Karpas-422 (cell line): Measurements from ENCODE around the gene ITPA. TPM values are rescaled to one million over a fixed set of nuclear protein-coding genes. Genes with fewer than 3 reads are reported as not detected.

Experiments used
- DNase-seq: peaks from one replicate; pipeline ENCODE4 v3.0.0-alpha.2; 2015
- H2AFZ ChIP-seq: fragments of 200-600 bp; sonication (generic); 2 replicates; pipeline ENCODE4 v1.6.1; 2014; ENCODE audit warnings: antibody characterized with exemption, low read length, mixed read lengths
- H3K27ac ChIP-seq: fragments of 200-600 bp; sonication (generic); 2 replicates; pipeline ENCODE4 v1.5.1; 2014; ENCODE audit warnings: mild to moderate bottlenecking, low read length, moderate library complexity
- H3K27me3 ChIP-seq: fragments of 200-600 bp; sonication (generic); 2 replicates; pipeline ENCODE4 v1.6.1; 2014; ENCODE audit warnings: low read length, mixed read lengths
- H3K36me3 ChIP-seq: fragments of 200-600 bp; sonication (generic); 2 replicates; pipeline ENCODE4 v1.6.1; 2014; ENCODE audit warnings: low read length, mixed read lengths; ENCODE audit not compliant: insufficient read depth
- H3K4me1 ChIP-seq: fragments of 200-600 bp; sonication (generic); 2 replicates; pipeline ENCODE4 v1.6.1; 2014; ENCODE audit warnings: mild to moderate bottlenecking, low read length, mixed read lengths
- H3K4me2 ChIP-seq: fragments of 200-600 bp; sonication (generic); 2 replicates; pipeline ENCODE4 v1.6.1; 2014; ENCODE audit warnings: low read length, low read depth, mild to moderate bottlenecking; ENCODE audit not compliant: poor library complexity, severe bottlenecking
- H3K4me3 ChIP-seq: fragments of 200-600 bp; sonication (generic); 2 replicates; pipeline ENCODE4 v1.5.1; 2014; ENCODE audit warnings: mild to moderate bottlenecking, antibody characterized with exemption, low read length, mixed read lengths
- H3K79me2 ChIP-seq: fragments of 200-600 bp; sonication (generic); 2 replicates; pipeline ENCODE4 v1.6.1; 2014; ENCODE audit warnings: mild to moderate bottlenecking, low read length, mixed read lengths
- H3K9ac ChIP-seq: fragments of 200-600 bp; sonication (generic); 2 replicates; pipeline ENCODE4 v1.6.0; 2014; ENCODE audit warnings: low read length
- H3K9me2 ChIP-seq: fragments of 200-600 bp; sonication (generic), shearing (Covaris generic); replicated peaks from 2 replicates; pipeline ENCODE4 v1.6.0; 2014; ENCODE audit warnings: mild to moderate bottlenecking, low read length, moderate library complexity; ENCODE audit not compliant: insufficient read depth
- H3K9me3 ChIP-seq: fragments of 300-700, 200-600 bp; sonication (generic); 2 replicates; pipeline ENCODE4 v1.6.1; 2014; ENCODE audit warnings: low read length, mixed read lengths
- H4K20me1 ChIP-seq: fragments of 200-600 bp; sonication (generic); 2 replicates; pipeline ENCODE4 v1.6.1; 2014; ENCODE audit warnings: mild to moderate bottlenecking, antibody characterized with exemption, low read length, low read depth; ENCODE audit not compliant: insufficient read depth
- total RNA-seq: library from RNA; depleted of rRNA; stranded (reverse); fragments of >200 nt; shearing (Covaris generic); gene quantifications from 2 replicates; pipeline ENCODE4 v1.2.3, GENCODE V29; 2014; ENCODE audit warnings: low replicate concordance

ITPA gene
- total RNA-seq, 1 experiment from 2014 or later: 76.9 TPM

DNA sequence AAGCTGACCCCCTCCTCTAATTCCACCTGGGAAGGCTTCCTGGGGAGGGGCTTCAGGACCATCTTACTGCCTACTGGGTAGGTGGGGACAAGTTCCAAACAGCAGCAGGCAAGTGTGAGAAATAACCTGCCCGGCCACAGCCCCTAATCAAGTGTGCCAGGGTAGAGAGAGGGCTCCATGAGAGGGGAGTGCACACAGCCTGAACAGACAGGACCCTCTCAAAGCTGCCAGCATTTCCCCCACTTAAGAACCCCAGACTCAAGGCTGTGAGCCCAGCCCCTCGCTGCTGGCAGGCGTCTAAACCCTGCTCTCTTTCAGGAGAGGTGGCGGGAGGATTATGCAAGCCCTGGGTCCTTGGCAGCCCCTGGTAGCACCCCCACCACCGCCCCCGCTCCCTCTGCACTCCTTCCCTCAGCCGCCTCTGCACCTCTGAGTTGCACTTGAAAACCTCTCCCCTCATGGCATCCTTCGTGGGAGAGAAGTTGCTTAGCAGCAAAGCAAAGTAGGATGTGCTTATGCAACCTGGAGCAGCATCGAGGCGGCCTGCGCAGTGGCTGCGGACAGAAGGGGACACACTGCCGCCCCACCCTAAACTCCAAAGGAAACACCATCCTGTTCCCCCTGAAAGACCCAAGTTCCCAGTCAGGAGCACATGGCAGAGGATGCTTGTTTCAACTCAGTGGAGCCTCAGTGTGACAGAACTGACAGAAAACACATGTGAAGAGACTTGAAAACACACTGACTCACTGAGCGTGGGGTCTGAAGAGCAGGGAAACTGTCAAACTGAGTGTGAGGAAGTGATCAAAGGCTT lies 15.3 kb upstream of the ITPA start:
- no peak overlapping the region for H3K4me2 ChIP-seq
- H3K9me3 ChIP-seq: no peaks in the 10 kb centered on the region
- H2AFZ ChIP-seq: no peak overlapping the region
- H3K36me3 ChIP-seq: peaks cover 4% of the 10 kb centered on the region
- H3K9ac ChIP-seq: no peak overlapping the region
- H3K27ac ChIP-seq: no peak overlapping the region
- H3K4me1 ChIP-seq: no peaks in the 10 kb centered on the region
- DNase-seq: no peak
- no peak overlapping the region for H3K4me3 ChIP-seq
- no peaks in the 10 kb centered on the region for H3K79me2 ChIP-seq
- H3K9me2 ChIP-seq: no peaks in the 10 kb centered on the region
- no peaks in the 10 kb centered on the region for H3K27me3 ChIP-seq
- H4K20me1 ChIP-seq: no peaks in the 10 kb centered on the region

DNA sequence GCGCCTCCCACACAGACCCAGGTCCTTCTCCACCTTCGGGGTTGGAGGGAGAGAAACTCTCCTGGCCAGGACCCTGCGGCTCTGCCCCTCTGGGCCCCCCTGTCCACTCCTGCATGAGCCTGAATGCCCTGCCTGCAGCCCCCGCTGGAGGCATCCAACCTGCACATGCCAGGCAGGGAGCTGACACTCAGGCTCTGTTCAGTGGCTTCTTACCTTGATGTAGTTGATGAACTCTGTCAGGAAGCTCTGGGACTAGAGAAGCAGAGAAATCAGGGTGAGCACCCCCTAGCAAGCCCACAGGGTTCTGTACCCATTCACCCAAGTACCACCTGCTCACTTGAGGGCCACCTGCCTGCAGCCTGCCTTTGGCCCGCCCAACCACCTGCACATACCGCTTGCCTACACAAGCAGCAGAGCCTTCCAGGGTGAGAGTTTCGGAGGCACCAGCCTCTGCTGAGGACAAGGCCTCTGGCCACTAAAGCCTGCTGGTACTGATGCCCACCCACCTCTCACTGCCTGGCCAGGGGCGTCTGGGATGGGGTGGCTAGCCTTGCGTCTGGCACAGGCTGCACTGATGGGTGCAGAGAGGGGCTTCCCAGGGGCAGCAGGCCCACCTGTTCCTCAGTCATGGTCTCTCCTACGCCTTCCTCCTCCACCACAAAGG lies 14.5 kb upstream of the ITPA start:
- Histone ChIP-seq H3K27ac (no peak overlapping the region), H3K9me3 (no peaks in the 10 kb centered on the region), H3K4me3 (no peak overlapping the region), H3K79me2 (0 out of 2 replicates have a peak, but pooled peaks cover 3% of the 10 kb centered on the region), H3K9ac (no peak overlapping the region), H3K36me3 (peaks cover 11% of the 10 kb centered on the region), H3K4me1 (no peaks in the 10 kb centered on the region), H4K20me1 (no peaks in the 10 kb centered on the region), H3K4me2 (no peak overlapping the region), H3K27me3 (no peaks in the 10 kb centered on the region), H3K9me2 (no peaks in the 10 kb centered on the region), H2AFZ (no peak overlapping the region)
- no peak for DNase-seq

DNA sequence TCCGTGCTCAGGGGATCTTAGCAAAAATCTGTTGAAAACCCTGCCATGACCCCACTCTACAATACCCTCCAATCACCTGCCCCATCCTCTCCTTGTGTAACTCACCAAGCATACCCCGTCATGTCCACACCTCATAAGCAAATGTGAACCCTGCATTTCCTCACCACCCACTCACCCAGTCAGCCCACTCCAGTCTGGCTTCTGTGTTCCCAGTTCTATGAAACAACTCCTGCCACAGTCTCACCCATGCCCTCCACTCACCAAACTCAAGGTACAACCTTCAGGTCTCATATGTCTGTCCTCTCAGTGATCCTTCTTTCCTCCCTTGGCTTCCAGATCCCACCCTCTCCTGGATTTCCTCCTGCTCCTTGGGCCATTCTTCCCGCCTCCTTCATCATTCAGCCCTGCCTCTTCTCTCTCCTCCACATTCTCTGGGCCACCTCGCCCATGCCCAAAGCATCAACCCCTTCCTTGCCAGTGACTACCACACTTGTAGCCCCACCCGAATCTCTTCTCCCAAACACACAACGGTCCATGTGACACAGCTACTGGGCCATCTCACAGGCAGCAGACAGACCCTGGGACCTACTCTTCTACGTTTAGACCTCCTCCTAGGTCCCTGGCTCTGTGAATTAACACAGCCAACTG lies 13.6 kb upstream of the ITPA start:
- no peak for DNase-seq
- Histone ChIP-seq H4K20me1 (no peaks in the 10 kb centered on the region), H3K36me3 (peaks cover 12% of the 10 kb centered on the region), H3K4me1 (no peaks in the 10 kb centered on the region), H3K9me3 (no peaks in the 10 kb centered on the region), H3K9me2 (no peaks in the 10 kb centered on the region), H2AFZ (no peak overlapping the region), H3K79me2 (0 out of 2 replicates have a peak, but pooled peaks cover 3% of the 10 kb centered on the region), H3K27me3 (no peaks in the 10 kb centered on the region), H3K27ac (no peak overlapping the region), H3K4me3 (no peak overlapping the region), H3K4me2 (no peak overlapping the region), H3K9ac (no peak overlapping the region)

DNA sequence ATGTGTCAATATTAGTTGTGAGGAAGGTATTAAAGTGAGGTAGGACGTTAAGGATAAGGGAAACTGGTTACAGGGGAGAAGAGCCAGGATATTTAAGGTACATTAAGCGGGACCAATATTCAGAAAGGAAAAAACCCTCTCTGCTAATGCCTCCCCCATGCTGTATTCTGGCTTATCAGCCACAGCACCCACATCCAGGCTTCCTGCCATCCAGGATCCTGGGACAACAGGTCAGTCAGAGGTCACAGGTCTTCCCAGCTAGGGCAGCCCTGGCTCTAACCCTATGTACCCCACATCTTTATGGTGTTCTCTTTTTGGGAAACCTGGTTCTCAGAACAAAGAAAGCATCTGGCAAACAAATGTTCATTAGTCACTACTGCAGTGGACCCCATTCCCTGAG lies 10.1 kb upstream of the ITPA start:
- Histone ChIP-seq H3K4me2 (no peak overlapping the region), H3K4me1 (peaks cover 10% of the 10 kb centered on the region)

DNA sequence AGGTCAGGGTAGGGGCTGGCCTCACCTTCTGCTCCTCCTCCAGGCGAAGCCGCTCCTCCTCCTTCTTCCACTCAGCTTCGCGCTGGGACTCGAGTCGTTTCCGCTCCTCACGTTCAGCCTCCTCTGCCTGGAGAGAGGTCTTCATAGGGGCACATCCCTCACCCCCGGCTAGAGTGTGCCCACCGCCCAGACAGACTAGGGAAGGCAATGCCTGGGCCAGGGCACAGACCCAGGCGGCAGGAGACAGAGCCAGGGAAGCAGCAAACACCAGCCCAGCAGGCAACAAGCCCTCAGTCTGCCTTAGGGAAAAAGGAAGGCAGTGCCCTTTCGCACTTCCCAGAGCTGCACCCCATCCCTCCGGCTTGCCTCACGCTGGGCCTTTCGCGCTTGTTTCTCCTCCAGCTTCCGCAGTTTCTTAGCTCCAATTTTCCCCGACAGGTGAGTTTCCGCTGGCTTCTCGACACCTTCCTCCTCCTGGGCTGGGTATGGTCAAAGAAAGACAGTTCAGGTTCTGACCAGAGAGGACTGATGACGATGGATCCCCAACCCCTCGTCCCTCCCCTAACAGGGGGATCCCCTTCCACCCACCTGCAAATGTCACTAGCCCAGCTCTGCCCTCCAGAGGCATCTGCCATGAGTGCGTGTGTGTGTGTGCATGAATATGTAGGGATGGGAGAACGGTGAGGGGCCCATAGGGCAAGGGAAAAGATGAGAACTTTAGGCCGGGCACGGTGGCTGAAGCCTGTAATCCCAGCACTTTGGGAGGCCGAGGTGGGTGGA lies 9.1 kb upstream of the ITPA start:
- no peak overlapping the region for H3K4me2 ChIP-seq
- peaks cover 10% of the 10 kb centered on the region for H3K4me1 ChIP-seq
- H3K27ac ChIP-seq: no peak overlapping the region
- no peak for DNase-seq
- no peaks in the 10 kb centered on the region for H3K9me3 ChIP-seq
- H2AFZ ChIP-seq: no peak overlapping the region
- peaks cover 26% of the 10 kb centered on the region for H3K79me2 ChIP-seq
- no peaks in the 10 kb centered on the region for H3K9me2 ChIP-seq
- no peaks in the 10 kb centered on the region for H3K27me3 ChIP-seq
- no peak overlapping the region for H3K9ac ChIP-seq
- peaks cover 15% of the 10 kb centered on the region; the same call in 1 of the 2 replicates for H3K36me3 ChIP-seq
- H4K20me1 ChIP-seq: no peaks in the 10 kb centered on the region
- no peak overlapping the region for H3K4me3 ChIP-seq

More for the DNA sequence above, 10.1 kb upstream of the ITPA start:
- no peaks in the 10 kb centered on the region for H3K27me3 ChIP-seq
- no peak for DNase-seq
- no peak overlapping the region for H3K9ac ChIP-seq
- H3K79me2 ChIP-seq: peaks cover 25% of the 10 kb centered on the region
- H3K9me2 ChIP-seq: no peaks in the 10 kb centered on the region
- H4K20me1 ChIP-seq: no peaks in the 10 kb centered on the region
- no peak overlapping the region for H2AFZ ChIP-seq
- H3K36me3 ChIP-seq: peaks cover 15% of the 10 kb centered on the region; the same call in 1 of the 2 replicates
- H3K27ac ChIP-seq: no peak overlapping the region
- no peak overlapping the region for H3K4me3 ChIP-seq
- no peaks in the 10 kb centered on the region for H3K9me3 ChIP-seq

DNA sequence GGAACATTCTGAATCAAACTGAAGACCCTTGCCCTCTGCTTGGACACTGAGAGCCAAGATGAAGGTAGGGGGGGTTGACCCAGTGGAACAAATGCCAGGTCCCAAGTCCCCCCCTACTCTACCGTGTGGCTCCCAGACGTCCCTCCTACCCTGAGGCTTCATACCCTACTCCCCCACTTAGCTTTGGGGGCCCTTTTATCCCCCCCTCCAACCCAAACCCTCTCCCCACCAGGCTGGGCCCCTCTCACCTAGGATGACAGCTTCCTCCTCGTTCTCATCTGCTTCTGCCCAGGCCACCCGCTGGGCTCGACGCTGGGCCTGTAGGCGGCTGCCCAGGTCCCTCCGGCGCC lies 6.4 kb upstream of the ITPA start:
- H2AFZ ChIP-seq: no peak overlapping the region
- DNase-seq: no peak

DNA sequence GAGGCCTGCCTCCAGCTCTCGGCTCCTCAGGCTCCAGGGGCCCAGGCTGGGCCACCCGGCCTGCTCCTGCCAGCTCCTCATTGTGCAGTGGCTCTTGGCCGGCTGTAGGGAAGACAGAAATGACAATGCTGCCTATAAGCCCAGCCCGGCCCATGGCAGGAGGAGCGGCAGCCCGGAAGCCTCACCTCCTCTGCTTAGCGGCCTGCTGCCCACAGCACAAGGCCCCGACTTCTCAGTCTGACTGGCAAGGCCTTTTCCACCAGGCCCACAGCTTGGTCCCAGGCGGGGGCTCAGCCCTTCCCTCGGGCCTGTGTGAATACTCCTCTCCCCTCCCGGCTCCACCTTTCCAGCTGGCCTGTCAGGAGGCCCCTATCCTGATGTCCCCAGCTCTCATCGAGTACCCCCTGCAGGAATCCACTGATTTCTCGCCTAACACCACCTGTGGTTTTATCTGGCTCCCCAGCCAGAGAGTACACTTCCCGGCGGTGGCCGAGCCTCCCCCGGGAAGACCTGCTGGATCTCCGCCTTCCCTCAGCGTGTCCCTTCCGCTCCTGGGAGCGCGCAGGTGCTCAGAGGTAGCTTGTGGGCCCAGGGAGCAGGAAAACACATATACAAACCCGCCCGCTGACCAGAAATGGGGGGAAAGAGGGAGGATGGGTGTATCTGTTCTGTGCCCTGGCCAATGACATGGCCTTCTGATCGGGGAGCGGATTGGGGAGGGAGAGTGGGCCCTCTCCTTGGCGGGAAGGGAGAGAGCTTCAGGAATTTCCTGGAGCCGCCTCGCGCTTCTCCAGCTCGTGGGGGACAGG lies 5.8 kb upstream of the ITPA start:
- H3K4me1 ChIP-seq: peaks cover 17% of the 10 kb centered on the region
- H3K27me3 ChIP-seq: no peaks in the 10 kb centered on the region
- H3K9me2 ChIP-seq: no peaks in the 10 kb centered on the region
- peaks cover 10% of the 10 kb centered on the region; the same call in 1 of the 2 replicates for H3K36me3 ChIP-seq
- H4K20me1 ChIP-seq: no peaks in the 10 kb centered on the region
- peak overlapping the region; percentile 97 for H3K4me3 ChIP-seq
- H3K27ac ChIP-seq: peak overlapping the region; percentile 72
- peaks cover 32% of the 10 kb centered on the region for H3K79me2 ChIP-seq
- H2AFZ ChIP-seq: no peak overlapping the region; the same call in 1 of the 2 replicates
- DNase-seq: peak; percentile 68
- H3K9ac ChIP-seq: peak overlapping the region; percentile 96
- H3K9me3 ChIP-seq: no peaks in the 10 kb centered on the region
- peak overlapping the region; percentile 96 for H3K4me2 ChIP-seq

More for the DNA sequence above, 6.4 kb upstream of the ITPA start:
- Histone ChIP-seq H3K4me1 (peaks cover 11% of the 10 kb centered on the region), H3K27ac (peak overlapping the region; percentile 72; the same call in 1 of the 2 replicates), H4K20me1 (no peaks in the 10 kb centered on the region), H3K27me3 (no peaks in the 10 kb centered on the region), H3K4me3 (peak overlapping the region; percentile 97), H3K9me3 (no peaks in the 10 kb centered on the region), H3K79me2 (peaks cover 27% of the 10 kb centered on the region), H3K9me2 (no peaks in the 10 kb centered on the region), H3K4me2 (peak overlapping the region; percentile 96), H3K36me3 (peaks cover 10% of the 10 kb centered on the region; the same call in 1 of the 2 replicates), H3K9ac (peak overlapping the region; percentile 96)
